ENCODE data around the gene SEMA4D.

Gene SEMA4D

DNA sequence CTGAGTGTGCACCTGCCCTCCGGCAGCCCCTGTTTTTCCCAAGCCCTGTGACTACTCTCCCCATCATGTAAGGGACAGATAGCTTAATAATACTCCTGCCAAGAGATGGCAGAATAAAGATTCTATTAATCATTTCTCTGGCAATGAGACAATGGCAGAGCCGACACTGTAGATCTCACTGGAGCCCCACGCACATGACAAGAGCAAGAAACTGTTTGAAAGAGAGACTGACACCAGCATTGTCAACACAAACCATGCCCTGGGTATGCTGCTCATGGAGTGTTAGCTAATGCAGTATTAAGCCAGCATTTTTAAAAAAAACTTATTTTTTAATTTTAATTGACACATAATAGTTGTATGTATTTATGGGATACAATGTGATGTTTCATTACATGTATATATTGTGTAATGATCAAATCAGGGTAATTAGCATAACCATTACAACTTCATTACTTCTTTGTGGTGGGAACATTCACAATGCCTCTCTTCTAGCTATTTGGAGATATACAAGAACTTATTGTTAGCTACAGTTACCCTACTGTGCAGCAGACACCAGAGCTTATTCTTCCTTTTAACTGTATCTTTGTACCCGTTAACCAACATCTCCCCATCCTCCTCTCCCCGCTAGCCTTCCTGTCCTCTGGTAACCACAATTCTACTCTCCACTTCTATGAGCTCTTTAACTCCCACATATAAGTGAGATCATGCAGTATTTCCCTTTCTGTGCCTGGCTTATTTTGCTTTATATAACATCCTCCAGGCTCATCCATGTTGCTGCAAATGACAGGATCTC lies 31.5 kb upstream of the SEMA4D start:
- no peak for DNase-seq (ENCODE audit: low read depth in 2 of 2)

DNA sequence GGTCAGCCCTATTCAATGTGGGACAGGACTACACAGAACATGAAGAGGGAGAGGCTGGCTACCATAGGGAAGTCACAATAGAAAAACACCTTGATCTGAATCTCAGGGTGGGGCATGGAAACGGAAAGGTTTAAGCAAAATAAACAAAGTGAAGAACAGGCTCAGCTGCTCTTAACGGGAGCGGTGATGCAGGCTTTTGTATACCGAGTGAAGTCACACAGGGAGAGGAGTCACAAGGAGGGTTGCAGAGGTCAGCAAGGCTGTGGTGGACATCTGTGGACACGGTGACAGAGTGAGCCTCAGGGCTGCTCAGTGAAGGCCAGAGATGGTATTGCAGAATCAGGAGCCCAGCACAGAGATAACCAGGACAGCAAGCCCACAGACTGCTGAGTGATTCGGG lies 30.6 kb upstream of the SEMA4D start:
- DNase-seq (ENCODE audit: low read depth in 2 of 2) = no peak

DNA sequence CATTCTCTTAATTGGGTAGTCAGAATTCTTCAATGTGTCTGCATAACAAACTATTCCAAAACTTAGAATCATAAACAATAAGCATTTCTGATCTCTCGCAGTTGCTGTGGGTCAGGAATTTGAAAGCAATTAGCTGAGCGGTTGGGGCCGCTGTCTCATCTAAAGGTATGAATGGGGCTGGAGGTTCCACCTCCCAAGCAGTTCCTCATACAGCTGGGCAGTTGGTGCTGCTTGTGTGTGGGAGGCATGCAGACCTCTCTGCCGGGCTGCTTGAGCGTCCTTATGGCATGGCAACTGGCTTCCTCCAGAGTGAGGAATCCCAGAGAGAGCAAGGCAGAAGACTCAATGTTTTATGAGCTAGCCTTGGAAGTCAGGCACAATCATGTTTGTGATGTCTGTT lies 30.2 kb upstream of the SEMA4D start:
- no peak for DNase-seq (ENCODE audit: low read depth in 2 of 2)

DNA sequence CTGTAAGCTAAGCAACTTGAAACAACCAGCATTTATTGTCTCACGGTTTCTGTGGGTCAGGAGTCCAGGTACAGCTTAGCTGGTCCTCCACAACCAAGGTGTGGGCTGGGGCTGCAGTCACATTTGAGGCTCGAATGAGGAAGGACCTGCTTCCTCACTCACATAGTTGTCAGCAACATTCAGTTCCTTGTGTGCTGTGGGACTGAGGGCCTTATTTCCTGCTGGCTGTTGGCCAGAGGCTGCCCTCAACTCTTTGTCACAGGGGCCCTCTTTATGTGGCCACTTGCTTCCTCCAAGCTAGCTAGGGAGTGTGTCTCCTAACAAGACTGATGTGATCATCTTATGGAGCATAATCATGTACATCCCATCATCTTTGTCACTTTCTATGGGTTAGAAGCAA lies 29.2 kb upstream of the SEMA4D start:
- no peak for DNase-seq (ENCODE audit: low read depth in 2 of 2)

DNA sequence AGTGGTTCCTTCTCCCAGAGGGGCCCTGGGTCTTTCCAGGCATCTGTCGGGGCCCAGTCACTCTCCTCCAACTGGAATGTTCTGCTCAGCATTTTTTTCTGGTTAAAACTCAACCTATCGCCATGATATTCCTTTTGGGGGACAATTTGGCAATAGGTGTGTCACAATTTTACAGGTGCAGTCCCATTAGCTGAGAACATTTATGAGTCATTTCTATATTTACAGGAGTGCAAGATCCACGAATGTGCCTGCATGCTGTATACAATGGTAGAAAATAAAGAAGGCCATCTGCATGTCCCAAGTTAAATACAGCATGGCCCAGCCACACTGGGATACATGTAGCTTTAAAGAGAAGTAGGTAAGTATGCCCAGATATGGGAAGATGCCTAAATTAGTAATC lies 28.8 kb upstream of the SEMA4D start:
- DNase-seq (ENCODE audit: low read depth in 2 of 2) = no peak

DNA sequence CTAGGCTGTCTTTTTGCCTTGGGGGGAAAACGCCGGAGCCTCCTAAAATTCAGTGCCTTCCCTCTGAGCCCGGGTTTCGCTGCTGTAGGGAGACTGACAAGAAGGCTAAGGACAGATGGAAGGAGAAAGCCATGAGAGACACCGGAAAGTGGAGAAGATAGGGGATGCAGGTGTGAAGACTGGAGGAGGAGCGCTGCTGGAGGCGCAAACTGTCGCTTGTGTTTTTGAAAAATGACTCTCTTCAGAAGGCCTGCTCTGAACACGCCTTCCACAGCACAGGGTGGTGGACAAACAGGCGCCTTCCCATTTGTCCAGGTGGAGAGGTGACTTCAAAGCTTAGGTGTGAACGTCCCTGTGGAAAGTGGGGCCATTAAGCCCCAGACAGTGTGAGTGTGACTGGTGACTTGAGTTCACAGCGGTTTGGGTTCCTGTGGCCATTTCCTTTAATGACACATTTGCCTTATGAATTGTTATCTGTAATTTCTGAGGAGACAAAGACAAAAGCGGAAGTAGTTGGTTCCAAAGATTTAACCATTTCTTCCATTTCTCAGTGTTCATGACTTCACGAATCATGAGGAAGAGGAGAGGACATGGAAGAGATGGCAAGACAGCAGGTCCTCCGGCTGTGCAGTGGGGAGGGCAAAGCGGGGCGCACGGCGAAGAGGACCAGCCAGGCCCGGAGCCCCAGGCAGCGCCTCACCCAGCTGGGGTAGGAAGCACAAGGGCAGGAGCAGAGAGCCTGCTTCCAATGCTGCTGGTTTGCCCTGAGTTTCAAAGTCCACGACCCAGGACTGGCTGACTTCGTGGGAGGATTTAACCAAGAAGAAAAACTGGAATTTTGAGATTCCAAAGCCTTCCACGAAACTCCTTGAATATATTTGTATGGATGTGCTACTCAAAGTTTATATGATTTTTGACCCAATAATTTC lies 27.8 kb upstream of the SEMA4D start:
- DNase-seq (ENCODE audit: low read depth in 2 of 2) = no peak

DNA sequence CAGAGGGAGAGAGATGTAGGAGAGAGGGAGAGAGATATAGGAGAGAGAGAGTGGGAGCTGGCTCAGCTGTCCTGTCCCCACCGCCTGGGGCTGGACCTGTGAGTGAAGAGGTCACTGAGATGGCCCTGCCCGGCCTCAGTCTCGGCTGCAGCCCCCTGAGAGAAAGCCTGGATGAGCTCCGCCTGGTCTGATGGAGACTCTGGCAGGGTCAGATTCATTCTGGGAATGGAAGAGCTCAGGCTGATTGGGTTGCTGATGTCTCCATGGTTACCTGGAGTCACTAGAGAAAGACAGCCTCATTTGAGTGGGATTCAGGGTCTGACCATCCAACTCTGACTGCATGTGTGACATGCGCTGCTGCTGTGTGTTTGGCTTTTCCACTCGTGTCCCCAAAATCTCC lies 27.1 kb upstream of the SEMA4D start:
- no peak for DNase-seq (ENCODE audit: low read depth in 2 of 2)

DNA sequence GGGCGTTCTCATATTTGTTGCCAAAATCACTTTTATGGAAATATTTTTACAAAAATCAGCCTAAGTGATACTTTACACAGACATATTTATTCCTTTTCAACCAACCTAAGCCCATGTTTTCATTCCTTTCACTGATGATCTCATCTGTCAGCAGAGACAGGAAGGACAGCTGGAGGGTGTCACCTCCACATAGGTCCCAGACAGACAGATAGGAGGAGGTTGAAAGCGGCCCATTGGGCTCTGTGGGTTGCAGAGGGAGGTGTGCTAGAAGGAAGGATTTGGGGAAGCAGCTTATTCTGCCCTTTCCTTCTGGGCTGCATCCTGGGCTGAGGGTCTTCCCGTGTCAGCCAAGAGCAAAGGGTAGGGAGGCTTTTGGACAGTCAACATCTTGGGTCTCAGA lies 26.0 kb upstream of the SEMA4D start:
- no peak for DNase-seq (ENCODE audit: low read depth in 2 of 2)

DNA sequence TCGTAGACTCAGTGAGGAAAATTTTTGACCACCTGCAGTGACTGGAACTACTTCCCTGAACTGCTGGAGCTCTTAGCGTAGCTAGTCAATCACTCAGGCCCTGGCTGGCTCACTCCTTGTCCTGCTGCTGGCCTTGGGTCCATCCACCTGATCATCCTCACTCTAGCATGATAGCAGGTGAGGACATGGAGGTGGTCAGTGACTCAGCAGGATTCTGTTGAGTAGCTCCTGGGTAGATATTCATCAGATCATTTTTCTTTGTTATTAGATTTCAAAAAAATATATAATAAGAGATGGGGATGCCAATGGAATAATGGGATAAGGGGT lies 25.0 kb upstream of the SEMA4D start:
- no peak for DNase-seq (ENCODE audit: low read depth in 2 of 2)

DNA sequence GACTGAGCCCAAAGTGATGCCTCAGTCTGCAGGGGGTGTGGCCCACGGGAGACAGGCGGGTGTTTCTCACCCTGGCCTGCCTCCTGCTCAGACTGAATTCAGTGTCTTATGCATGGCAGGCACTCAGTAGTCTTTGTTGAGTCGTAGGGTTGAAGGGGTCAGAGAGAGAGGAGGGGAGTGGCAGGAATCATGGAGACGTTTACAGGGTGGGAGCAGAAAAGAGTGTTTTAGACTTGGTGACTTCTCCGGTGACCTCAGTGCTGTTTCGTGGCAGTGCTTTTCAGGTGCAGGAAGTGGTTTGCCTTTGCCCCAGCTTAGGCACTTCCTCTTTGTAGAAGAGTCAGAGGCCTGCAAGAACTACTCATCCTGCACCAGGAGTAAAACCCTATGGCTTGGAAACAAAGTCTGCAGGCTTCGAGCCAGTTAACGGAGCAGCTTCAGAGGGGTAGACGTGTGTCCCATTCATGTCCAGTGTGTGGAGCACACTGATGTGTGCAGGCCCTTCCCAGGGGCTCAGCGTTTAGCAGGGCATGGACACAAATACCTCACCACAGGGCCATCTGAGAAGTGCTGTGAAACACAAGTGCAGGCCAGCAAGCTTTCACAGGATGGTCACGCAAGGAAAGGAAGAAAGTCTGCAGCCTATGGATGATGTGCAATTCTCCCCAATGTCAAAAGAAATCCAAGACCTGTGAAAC lies 24.5 kb upstream of the SEMA4D start:
- DNase-seq (ENCODE audit: low read depth in 2 of 2) = peak; percentile 31 to 47

DNA sequence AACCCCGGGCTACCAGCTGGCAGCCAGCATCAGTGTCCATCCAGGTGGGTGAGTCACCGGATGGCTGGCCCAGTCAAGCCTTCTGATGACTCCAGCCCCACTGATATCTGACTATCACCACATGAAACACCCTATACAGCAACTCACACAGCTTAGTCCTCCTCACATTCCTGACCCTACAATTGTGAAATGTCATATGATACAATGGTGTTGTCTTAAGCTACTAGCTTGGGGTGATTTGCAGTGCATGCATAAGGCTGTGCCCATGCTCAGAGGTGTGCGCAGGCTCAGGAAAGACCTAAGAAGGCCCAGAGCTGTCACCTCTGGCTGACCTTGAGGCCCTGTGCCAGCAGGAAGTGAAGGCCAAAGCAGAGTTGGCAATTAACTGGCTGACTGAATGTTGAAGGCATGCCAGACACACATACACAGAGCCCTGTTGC lies 21.5 kb upstream of the SEMA4D start:
- no peak for DNase-seq (ENCODE audit: low read depth in 2 of 2)

DNA sequence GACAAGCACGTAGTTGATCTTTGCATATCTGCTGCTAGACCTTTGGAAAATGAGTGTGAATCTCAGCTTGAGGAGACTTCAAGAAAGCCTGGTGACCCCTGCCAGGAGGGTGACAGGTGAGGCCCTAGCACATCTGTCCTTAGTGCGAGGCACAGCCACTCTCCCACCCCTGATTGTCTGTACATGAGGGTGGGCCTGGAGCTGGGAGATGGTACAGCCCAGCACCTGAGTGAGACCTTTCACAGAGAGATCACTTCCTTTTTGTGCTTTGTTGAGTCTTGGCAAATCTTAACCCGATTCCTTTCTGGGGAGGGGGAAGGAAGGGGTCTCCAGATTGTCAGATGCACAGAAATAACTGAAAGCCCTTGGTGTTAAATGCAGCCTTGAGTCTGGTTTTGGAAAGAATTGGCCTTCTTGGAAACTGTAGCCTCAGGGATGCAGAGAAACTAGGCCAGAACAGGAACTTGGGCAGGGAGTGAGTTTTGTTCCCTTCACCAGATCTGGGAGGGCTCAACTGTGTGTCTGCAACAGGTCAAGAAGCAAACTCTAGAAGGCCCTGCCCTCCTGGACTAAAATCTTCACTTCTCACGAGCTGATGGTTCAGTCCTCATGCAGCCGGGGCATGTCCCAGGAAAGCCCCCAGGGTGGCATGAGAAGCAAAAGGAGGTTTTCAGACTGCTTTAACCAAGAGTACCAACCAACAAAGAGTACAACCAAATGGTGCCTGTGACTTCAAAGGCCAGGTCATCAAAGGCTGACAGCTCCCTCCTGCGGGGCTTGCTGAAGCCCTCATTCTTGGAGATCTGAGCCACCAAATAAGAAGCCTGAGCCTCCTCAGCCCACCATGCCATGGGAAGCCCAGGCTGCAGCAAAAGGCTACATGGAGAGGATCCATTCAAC lies 20.8 kb upstream of the SEMA4D start:
- DNase-seq (ENCODE audit: low read depth in 2 of 2) = no peak

DNA sequence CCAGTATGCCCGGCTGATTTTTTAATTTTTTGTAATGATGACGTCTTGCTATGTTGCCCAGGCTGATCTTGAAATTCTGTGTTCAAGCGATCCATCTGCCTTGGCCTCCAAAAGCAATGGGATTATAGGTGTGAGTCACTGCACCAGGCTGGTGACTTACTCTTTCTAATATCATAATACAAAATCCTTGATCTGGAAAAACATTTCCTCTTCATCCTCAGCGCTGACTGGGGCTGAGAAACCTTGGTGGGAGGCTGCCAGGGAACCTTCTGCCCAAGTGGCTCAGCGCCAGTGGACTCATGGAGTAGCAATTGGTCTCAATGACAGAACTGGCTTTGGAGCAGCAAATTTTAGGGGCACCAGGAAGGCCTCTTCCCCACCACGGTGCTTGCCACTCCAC lies 17.5 kb upstream of the SEMA4D start:
- no peak for DNase-seq (ENCODE audit: low read depth in 2 of 2)

DNA sequence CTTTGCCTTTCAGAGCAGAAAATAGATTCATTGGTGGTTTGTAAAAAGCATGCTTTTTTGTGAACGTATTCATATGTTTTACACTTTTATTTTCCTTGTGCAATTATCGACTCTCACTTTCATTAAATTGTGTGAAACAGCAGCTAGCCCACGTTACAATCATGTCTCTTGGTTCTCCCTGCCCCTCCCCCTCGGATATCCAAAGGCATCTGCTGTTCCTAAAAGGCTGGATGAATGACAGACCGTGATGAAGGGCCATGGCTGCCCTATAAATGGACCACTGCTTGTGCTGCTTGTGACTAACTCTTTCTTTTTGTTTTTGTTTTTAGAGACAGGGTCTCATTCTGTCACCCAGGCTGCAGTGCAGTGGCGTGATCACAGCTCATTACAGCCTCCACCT lies 17.0 kb upstream of the SEMA4D start:
- DNase-seq (ENCODE audit: low read depth in 2 of 2) = no peak

DNA sequence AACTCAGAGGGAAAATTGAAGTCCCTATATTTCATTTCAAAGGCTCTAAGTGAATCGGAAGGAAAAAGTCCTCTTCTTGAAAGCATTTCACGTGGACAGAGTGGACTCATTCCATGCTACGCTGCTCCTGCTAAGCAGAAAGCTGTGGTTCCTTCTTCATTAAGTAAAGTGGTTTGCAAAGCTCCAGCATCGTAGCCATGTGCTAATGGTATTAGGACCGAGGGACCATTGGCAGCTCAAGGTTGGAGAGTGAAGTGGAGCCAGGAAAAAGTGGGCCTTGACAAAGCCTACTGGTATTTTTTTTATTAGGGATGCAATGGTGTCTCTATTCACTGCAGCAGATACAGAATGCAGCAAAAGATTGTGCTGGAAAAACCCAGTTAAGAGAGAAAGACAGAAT lies 16.4 kb upstream of the SEMA4D start:
- no peak for DNase-seq (ENCODE audit: low read depth in 2 of 2)

DNA sequence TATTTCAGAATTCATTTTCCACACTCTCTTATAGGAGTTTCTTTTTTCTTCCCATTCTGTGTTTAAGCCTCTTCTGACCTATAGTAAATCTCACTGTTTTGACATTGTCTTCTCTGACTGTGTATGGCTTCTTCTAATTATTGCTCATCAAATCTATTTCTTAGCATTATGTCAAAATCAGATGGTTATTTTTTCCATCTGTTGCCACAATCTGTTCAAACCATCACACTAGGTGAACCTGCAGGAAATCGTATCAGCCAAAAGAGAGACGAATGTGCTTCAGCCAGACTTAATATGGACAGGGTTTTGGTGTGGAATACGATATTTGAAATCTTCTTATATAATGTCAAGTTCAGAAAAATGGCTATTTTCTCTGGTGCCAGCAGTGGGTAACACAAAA lies 15.9 kb upstream of the SEMA4D start:
- no peak for DNase-seq (ENCODE audit: low read depth in 2 of 2)

DNA sequence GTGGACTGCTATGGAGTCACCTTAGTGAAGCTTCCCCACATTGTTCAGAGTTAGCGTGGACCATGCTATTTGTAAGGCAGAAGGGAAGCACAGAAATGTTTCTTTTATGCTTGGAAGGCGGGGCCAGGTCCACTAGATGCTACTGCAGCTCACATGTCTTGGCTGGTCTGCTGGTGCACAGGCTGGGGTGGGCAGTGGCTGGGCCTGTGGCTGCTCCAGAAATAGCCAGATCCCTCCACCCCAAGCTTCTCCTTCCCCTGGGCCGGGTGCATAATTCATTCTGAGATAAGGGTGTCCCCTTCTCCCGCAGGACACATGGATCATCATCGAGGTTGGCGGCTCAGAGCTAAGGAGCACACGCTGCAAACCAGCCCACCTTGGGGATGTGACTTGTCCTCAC lies 14.5 kb upstream of the SEMA4D start:
- no peak for DNase-seq (ENCODE audit: low read depth in 2 of 2)

DNA sequence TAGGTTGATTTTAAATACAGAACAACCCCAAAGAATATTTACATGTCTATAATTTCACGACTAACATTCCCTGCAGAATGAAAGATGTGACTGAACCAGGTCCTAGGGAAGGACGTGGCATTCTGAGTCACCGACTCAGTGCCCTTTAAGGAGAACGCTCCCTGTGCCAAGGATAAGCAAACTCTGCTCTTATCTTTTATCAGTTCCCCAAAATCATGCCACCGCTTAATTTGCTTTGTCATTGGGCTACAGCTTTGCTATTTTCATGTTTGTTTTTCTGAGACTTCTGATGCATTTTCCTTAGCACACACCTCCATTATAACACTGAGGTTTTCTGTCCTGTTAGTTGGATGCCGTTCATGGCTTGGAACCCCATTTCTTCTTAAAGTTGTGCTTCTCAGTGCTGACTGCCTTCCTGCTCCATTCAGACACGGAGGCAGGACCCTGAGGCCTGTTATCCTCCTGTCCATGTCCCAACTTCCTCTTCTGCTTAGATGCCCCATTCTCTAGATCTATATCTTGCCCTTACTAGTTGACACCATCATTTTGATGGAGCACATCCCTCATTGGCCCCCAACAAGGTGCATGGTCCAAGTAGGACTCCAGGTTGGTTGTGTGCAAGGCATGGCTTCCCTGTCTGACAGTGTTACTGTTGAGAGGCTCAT lies 11.2 kb upstream of the SEMA4D start:
- DNase-seq (ENCODE audit: low read depth in 2 of 2) = no peak

DNA sequence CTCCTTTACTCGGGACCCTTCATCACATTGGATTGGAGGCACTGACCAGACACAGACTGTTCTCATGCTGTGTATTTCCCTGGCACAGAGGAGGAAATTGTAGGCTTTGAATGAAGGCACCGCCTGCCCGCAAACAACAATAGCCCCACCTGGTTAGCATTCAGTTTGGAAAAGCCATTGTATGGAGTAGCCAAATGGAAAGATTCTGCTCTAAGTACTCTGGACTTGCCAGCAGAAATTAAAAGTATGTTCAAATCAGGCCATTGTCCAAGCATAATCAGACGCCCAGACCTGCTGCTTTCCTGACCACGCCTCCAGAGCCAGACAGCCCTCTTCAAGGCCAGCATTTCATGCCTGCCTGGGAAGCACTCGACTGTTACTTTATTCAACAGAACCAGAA lies 8.0 kb upstream of the SEMA4D start:
- DNase-seq (ENCODE audit: low read depth in 2 of 2) = no peak

DNA sequence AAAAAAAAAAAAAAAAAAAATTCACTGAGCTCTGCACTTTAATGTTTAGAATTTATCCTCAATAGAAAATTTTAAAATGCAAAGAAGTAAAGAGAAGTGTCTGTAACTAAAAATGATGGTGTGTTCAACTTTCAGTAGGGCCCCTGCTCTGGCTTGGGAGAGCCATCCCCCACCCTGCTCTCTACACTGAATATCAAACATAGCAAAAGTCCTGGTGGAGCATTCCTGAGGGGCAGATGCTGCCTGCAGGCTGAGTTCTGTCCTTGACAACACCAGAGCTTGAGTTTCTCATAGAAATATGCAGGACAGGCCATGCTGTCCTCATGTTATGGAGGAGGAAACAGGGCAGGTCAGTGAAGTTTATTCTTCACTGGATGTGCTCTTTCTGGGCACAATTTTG lies 7.1 kb upstream of the SEMA4D start:
- no peak for DNase-seq (ENCODE audit: low read depth in 2 of 2)

DNA sequence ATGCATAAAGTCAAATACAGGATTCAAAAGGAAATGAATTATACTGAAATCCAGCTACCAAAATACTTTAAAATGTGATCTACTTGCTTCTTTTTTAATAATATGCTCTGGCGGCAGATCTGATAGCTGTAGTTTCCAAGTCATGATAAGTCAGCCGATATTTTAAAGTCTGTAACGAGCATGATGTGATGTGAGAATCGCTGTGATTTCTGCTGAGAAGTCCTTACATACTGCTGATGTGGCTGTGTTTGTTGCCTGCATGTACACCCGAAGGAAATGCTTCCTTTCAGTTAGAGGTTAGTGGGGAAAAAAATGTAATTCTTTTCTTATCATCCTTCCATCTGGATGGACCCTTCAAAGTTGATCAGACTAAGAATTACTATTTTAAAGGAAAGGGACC lies 4.8 kb upstream of the SEMA4D start:
- no peak for DNase-seq (ENCODE audit: low read depth in 2 of 2)

Measured in activated CD4-positive, alpha-beta T cell treated with anti-CD3 and anti-CD28 coated beads for 24 hours (primary cell).